ENCODE results near the gene XYLB.

Gene XYLB

GRCh38 chr3:38457111-38458003 lies 110.8 kb downstream of the XYLB start:
- DNase-seq: no peak

- DNase-seq: no peak
Measured at GRCh38 chr3:38458796-38459498, 112.4 kb downstream of the XYLB start.

- no peak for DNase-seq
Measured at GRCh38 chr3:38459499-38460048, 113.0 kb downstream of the XYLB start.

GRCh38 chr3:38460377-38461270 lies 114.0 kb downstream of the XYLB start:
- no peak for DNase-seq
